Spleen (tissue), 11 donors: Measurements from ENCODE around the gene C10orf67. TPM values are rescaled to one million over a fixed set of nuclear protein-coding genes. Genes with fewer than 3 reads are reported as not detected.

ENCODE experiments used
- DNase-seq: peaks from one replicate; pipeline ENCODE4 v3.0.0-alpha.2; 2020
- H3K27ac ChIP-seq, 8 donors: fragments of 200-600 bp; sonication (generic) in 7 of 8; 1 replicate in 4 of 8; 2 replicates in 4 of 8; pipeline versions ENCODE4 v1.5.0 to v1.8.0; 2016 to 2021; ENCODE audit warnings: inconsistent platforms in 4 of 8, mild to moderate bottlenecking in 4 of 8, moderate library complexity in 1 of 8
- H3K27me3 ChIP-seq, 7 donors: fragments of 200-600 bp; sonication (generic) in 6 of 7; replicated peaks in 1 of 7; 1 replicate in 4 of 7; 2 replicates in 3 of 7; pipeline versions ENCODE4 v1.5.0 to v1.8.0; 2016 to 2021; ENCODE audit warnings: inconsistent platforms in 3 of 7, mild to moderate bottlenecking in 1 of 7
- H3K36me3 ChIP-seq, 6 donors: fragments of 200-600 bp; sonication (generic) in 5 of 6; 1 replicate in 4 of 6; 2 replicates in 2 of 6; pipeline versions ENCODE4 v1.5.0 to v1.8.0; 2016 to 2021; ENCODE audit warnings: inconsistent platforms in 2 of 6
- H3K4me1 ChIP-seq, 6 donors: fragments of 200-600 bp; sonication (generic) in 5 of 6; 1 replicate in 3 of 6; 2 replicates in 3 of 6; pipeline versions ENCODE4 v1.5.0 to v1.8.0; 2016 to 2021; ENCODE audit warnings: inconsistent platforms in 3 of 6
- H3K4me3 ChIP-seq, 8 donors: fragments of 200-600 bp; sonication (generic) in 7 of 8; 1 replicate in 4 of 8; 2 replicates in 4 of 8; pipeline versions ENCODE4 v1.5.0 to v1.8.0; 2016 to 2021; ENCODE audit warnings: inconsistent platforms in 4 of 8, mild to moderate bottlenecking in 4 of 8, moderate library complexity in 2 of 8
- H3K9me3 ChIP-seq, 8 donors: fragments of 200-600 bp; sonication (generic) in 7 of 8; 1 replicate in 4 of 8; 2 replicates in 4 of 8; pipeline versions ENCODE4 v1.5.0 to v1.8.0; 2016 to 2021; ENCODE audit warnings: inconsistent platforms in 4 of 8
- POLR2A ChIP-seq, 3 donors: fragments of 450-650 bp; IDR thresholded peaks; one replicate each; pipeline ENCODE4 v1.5.1; 2017; ENCODE audit warnings: antibody characterized with exemption in 3 of 3, mild to moderate bottlenecking in 1 of 3
- POLR2AphosphoS5 ChIP-seq, 3 donors: sonication (generic); formaldehyde crosslinking; IDR thresholded peaks; one replicate each; pipeline ENCODE4 v1.5.1; 2017; ENCODE audit warnings: antibody characterized with exemption in 3 of 3
- WGBS, 5 donors: extraction: QIAGEN DNeasy Blood & Tissue Kit in 3 of 5; methylation state at CpG; one replicate each; pipeline versions ENCODE4 v1.1.5 to v1.1.7; 2013 to 2018; 5-methylcytosine and 5-hydroxymethylcytosine counted together
- intact Hi-C: fragments of 100-400 bp; cut with DNase I; formaldehyde crosslinking; loops from one replicate; pipeline ENCODE4 v1.15.0; 2023; ENCODE audit warnings: low total_unique reads
- polyA plus RNA-seq, 3 donors: library from polyadenylated mRNA; stranded (reverse); fragments of 200-250 nt; gene quantifications; one replicate each; pipeline ENCODE4 v1.2.1, GENCODE V29; 2013
- total RNA-seq, 7 donors: library from RNA; depleted of rRNA in 3 of 7; stranded (reverse); fragments of >200 nt in 3 of 7; fragmentation: NEBNext Ultra II Directional in 4 of 7; extraction: Animal tissue kit (Norgen Biotek cat#: 25700) in 4 of 7; gene quantifications; one replicate each; pipeline versions ENCODE4 v1.1.0 to v1.2.1, GENCODE V29; 2016 to 2021
- TF ChIP-seq, protein P1 (sequence below), 11 experiments: fragments of 200-600 bp in 7 of 11; fragments of 450-650 bp in 4 of 11; sonication (generic) in 4 of 11; IDR thresholded peaks in 8 of 11; conservative IDR thresholded peaks in 3 of 11; 1 replicate in 7 of 11; 2 replicates in 4 of 11; pipeline versions ENCODE4 v1.4.0 to v1.8.0; 2016 to 2021; ENCODE audit warnings: antibody characterized with exemption in 11 of 11, inconsistent platforms in 4 of 11, mild to moderate bottlenecking in 1 of 11
- donor health status: healthy with polysubstance abuse.
- donor health status: DM: no; HTN: no; CAD: no; lungs with moderate emphysema.
- donor health status: DM: no; HTN: no; CAD: no.
- donor health status: Bipolar disorder and iron deficiency.
- donor health status: healthy.
- donor health status: DM: no; HTN: no; CAD: no.
- donor health status: DM: yes; HTN: yes; CAD: no.

The C10orf67 gene
- total and polyA plus RNA-seq, 10 donors = 0.02 to 0.32 (median 0.21) TPM; not detected in 4

DNA sequence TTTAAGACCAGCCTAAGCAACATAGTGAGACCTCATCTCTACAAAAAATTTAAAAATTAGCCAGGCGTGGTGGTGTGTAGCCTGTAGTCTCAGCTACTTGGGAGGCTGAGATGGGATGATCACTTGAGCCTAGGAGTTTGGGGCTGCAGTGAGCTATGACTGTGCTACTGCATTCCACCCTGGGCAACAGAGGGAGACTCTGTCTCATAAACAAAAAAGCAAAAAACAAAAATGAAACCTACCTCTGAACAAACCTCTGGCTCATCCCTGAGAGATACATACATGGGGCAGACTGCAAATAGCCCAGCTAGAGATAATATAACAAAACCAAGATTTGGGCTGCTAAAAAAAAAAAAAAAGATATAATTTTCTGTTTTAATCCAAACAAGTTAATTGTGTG, 19.5 kb downstream of the C10orf67 start:
- 79 to 93% (median 84%) methylated on average over 1 of the region's 1 CpG for WGBS, 5 donors
- TF ChIP-seq, protein P1, sequence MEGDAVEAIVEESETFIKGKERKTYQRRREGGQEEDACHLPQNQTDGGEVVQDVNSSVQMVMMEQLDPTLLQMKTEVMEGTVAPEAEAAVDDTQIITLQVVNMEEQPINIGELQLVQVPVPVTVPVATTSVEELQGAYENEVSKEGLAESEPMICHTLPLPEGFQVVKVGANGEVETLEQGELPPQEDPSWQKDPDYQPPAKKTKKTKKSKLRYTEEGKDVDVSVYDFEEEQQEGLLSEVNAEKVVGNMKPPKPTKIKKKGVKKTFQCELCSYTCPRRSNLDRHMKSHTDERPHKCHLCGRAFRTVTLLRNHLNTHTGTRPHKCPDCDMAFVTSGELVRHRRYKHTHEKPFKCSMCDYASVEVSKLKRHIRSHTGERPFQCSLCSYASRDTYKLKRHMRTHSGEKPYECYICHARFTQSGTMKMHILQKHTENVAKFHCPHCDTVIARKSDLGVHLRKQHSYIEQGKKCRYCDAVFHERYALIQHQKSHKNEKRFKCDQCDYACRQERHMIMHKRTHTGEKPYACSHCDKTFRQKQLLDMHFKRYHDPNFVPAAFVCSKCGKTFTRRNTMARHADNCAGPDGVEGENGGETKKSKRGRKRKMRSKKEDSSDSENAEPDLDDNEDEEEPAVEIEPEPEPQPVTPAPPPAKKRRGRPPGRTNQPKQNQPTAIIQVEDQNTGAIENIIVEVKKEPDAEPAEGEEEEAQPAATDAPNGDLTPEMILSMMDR (IDR thresholded peaks at IDR 0.05 in 8 of 11, conservative IDR thresholded peaks at IDR 0.05 in 3 of 11) = peak in 3 of 11 experiments; percentile 9 to 28 (median 16)
- no peak for TF ChIP-seq POLR2AphosphoS5 (IDR thresholded peaks at IDR 0.05)
- Histone ChIP-seq H3K27me3 (peaks cover 0 to 11% (median 0%) of the 10 kb centered on the region in 7 donors), H3K4me1 (no peaks in the 10 kb centered on the region), H3K9me3 (no peaks in the 10 kb centered on the region), H3K36me3 (no peaks in the 10 kb centered on the region), H3K4me3 (no peak overlapping the region), H3K27ac (no peak overlapping the region)
- no peak for DNase-seq
- intact Hi-C loops = no loop called here

DNA sequence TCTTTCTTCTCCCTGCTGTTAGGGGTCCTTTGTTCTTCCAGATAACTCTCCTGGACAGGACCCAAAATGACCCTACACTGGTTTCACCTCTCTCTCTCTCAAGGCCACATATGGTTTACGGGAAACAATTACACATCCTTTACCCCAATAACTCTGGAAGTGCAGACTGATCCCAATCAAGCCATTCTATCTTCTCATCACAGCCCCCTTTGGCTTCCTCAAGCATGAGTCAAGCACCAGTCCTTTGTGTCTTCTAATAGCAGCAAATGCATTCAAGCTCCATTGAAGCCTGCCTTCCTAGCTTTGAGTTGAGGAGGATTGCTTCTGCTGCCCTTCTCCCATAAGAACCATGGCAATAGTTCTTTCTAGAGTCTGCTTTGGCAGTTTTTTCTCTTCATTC, 20.2 kb downstream of the C10orf67 start:
- no peak for DNase-seq
- H3K4me1 ChIP-seq = no peaks in the 10 kb centered on the region
- H3K4me3 ChIP-seq = no peak overlapping the region
- no peaks in the 10 kb centered on the region for H3K36me3 ChIP-seq
- H3K27ac ChIP-seq = no peak overlapping the region
- no peaks in the 10 kb centered on the region for H3K9me3 ChIP-seq
- peaks cover 0 to 11% (median 0%) of the 10 kb centered on the region in 7 donors for H3K27me3 ChIP-seq
- intact Hi-C loops = no loop called here
- 72 to 85% (median 79%) methylated on average over 1 of the region's 1 CpG for WGBS, 5 donors
- TF ChIP-seq, protein P1 (IDR thresholded peaks at IDR 0.05 in 8 of 11, conservative IDR thresholded peaks at IDR 0.05 in 3 of 11) = no peak
- no peak for TF ChIP-seq POLR2A (IDR thresholded peaks at IDR 0.05)
- TF ChIP-seq POLR2AphosphoS5 (IDR thresholded peaks at IDR 0.05) = no peak

DNA sequence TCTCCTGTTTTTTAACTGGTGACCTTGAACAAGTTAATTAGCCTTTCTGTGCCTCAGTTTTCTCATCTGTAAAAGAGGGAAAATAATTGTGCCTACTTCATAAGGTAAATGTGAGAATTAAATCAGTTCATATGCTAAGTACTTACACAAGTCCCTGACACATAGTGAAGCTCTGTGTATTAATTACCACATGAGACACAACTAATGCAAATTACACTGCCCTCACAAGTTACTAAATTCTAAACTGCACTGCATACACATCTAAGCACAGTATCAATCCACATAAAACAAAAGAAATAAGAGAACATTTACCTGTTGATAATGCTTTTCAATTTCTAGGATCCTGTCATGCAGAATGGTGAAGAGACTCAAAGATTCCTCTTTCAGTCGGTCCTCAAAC, 22.5 kb downstream of the C10orf67 start:
- Histone ChIP-seq H3K9me3 (peaks cover 0 to 2% (median 0%) of the 10 kb centered on the region in 8 donors), H3K4me1 (no peaks in the 10 kb centered on the region), H3K4me3 (no peak overlapping the region), H3K36me3 (no peaks in the 10 kb centered on the region), H3K27me3 (peaks cover 0 to 6% (median 0%) of the 10 kb centered on the region in 7 donors), H3K27ac (no peak overlapping the region)
- WGBS, 5 donors = 69 to 93% (median 79%) methylated on average over 1 of the region's 1 CpG
- no peak for DNase-seq
- intact Hi-C loops = no loop called here
- TF ChIP-seq, protein P1 (IDR thresholded peaks at IDR 0.05 in 8 of 11, conservative IDR thresholded peaks at IDR 0.05 in 3 of 11) = no peak
- TF ChIP-seq POLR2AphosphoS5 (IDR thresholded peaks at IDR 0.05) (no peak), POLR2A (IDR thresholded peaks at IDR 0.05) (no peak)

DNA sequence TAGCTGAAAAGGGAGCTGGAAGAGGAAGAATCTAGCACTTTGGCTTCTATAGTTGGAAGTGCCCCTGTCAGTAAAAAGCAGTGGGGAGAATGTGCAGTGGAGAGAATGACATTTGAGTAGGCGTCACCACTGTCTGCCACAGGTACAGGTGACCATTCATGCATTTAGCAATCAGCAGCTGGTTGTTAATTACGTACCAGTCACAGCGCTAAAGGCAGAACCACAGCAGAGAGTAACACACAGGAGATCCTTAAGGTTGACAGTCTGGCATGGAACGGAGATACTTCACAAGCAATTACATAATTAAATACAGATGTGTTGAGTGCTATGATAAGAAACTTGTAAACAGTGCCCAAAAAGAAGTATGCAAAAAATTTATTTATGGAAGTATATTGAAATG, 24.8 kb downstream of the C10orf67 start:
- TF ChIP-seq POLR2AphosphoS5 (IDR thresholded peaks at IDR 0.05) = no peak
- H3K27ac ChIP-seq = no peak overlapping the region

More for the DNA sequence above, 24.8 kb downstream of the C10orf67 start:
- 70 to 88% (median 78%) methylated on average over 4 of the region's 4 CpGs for WGBS, 5 donors
- peaks cover 0 to 12% (median 3%) of the 10 kb centered on the region in 8 donors for H3K9me3 ChIP-seq
- H3K4me3 ChIP-seq = no peak overlapping the region
- H3K27me3 ChIP-seq = no peaks in the 10 kb centered on the region
- H3K36me3 ChIP-seq = no peaks in the 10 kb centered on the region
- intact Hi-C loops = loop anchor here (5.0 to 10.0 kb wide), 2 partner anchors 382 to 875 kb away; no protein-coding TSS in a partner anchor
- H3K4me1 ChIP-seq = peaks cover 0 to 3% (median 0%) of the 10 kb centered on the region in 6 donors
- no peak for DNase-seq
